A549 (cell line): Measurements from ENCODE around the gene KCTD5. TPM values are rescaled to one million over a fixed set of nuclear protein-coding genes. Genes with fewer than 3 reads are reported as not detected.
A peak's percentile ranks its signal among the peaks of the same experiment; 100 is the strongest.

Experiments
- ATAC-seq, 2 experiments: fragments of 200-7000 bp in 1 of 2; fragments of >200 bp in 1 of 2; cut with Nextera tagmentation in 1 of 2; cut with Tn5 transposase in 1 of 2; 3 replicates each; pipeline versions ENCODE4 v1.8.0 to v1.9.1; 2018 to 2020; ENCODE audit warnings: mild to moderate bottlenecking in 1 of 2, moderate library complexity in 1 of 2
- CTCF ChIA-PET: fragments of 300-600 bp; sonication (Branson Sonifier 250); formaldehyde crosslinking; extraction: SDS; loops from one replicate; lab custom pipeline; 2021; ENCODE audit warnings: antibody characterized with exemption, inconsistent platforms; lab: Yijun Ruan, JAX
- POLR2A ChIA-PET: fragments of 350-600 bp; formaldehyde crosslinking; extraction: SDS; loops from one replicate; lab custom pipeline; 2021; ENCODE audit warnings: antibody characterized with exemption, inconsistent platforms; lab: Yijun Ruan, JAX
- DNase-seq, 2 experiments: peaks; one replicate each; pipeline versions ENCODE4 v3.0.0 to v3.0.0-alpha.2; 2011 to 2016; ENCODE audit warnings: low read depth in 1 of 2, low spot score in 1 of 2
- FAIRE-seq: peaks from 2 replicates; lab custom pipeline; 2011; peaks lifted over from hg19 to GRCh38; lab: Jason Lieb, UNC
- H3K27ac ChIP-seq, 2 experiments: fragments of >200 bp; sonication (Bioruptor Twin); formaldehyde crosslinking; 3 replicates each; pipeline ENCODE4 v1.5.1; 2016 to 2017
- H3K4me1 ChIP-seq: fragments of >200 bp; sonication (Bioruptor Twin); formaldehyde crosslinking; 3 replicates; pipeline ENCODE4 v1.6.1; 2016
- H3K4me2 ChIP-seq: fragments of >200 bp; sonication (Bioruptor Twin); formaldehyde crosslinking; 3 replicates; pipeline ENCODE4 v1.6.1; 2016
- H3K4me3 ChIP-seq: fragments of >200 bp; sonication (Bioruptor Twin); formaldehyde crosslinking; 3 replicates; pipeline ENCODE4 v1.5.1; 2016
- H3K9me3 ChIP-seq: fragments of >200 bp; sonication (Bioruptor Twin); formaldehyde crosslinking; 3 replicates; pipeline ENCODE4 v1.6.1; 2016
- CBX2 ChIP-seq: fragments of 200-600 bp; sonication (generic); IDR thresholded peaks from 2 replicates; pipeline ENCODE4 v1.6.1; 2016; ENCODE audit warnings: low read depth, mild to moderate bottlenecking, borderline replicate concordance
- CBX8 ChIP-seq: fragments of 200-600 bp; sonication (generic); IDR thresholded peaks from 2 replicates; pipeline ENCODE4 v1.6.1; 2016
- CHD2 ChIP-seq: fragments of 150-350 bp; IDR thresholded peaks from 2 replicates; pipeline ENCODE4 v1.6.1; 2014; ENCODE audit warnings: low read length; ENCODE audit not compliant: partially characterized antibody
- CHD4 ChIP-seq: fragments of 200-600 bp; sonication (generic); IDR thresholded peaks from 2 replicates; pipeline ENCODE4 v1.6.1; 2016; ENCODE audit warnings: antibody characterized with exemption, mild to moderate bottlenecking, borderline replicate concordance
- EHMT2 ChIP-seq: fragments of 200-600 bp; sonication (generic); IDR thresholded peaks from 2 replicates; pipeline ENCODE4 v1.6.1; 2016; ENCODE audit warnings: antibody characterized with exemption, low read depth, mild to moderate bottlenecking, moderate library complexity
- EP300 ChIP-seq, 2 experiments: fragments of >200 bp; sonication (Bioruptor Twin); formaldehyde crosslinking; IDR thresholded peaks; 2 replicates in 1 of 2; 3 replicates in 1 of 2; pipeline ENCODE4 v1.6.1; 2016 to 2017
- ESRRA ChIP-seq: fragments of 150-350 bp; IDR thresholded peaks from 2 replicates; pipeline ENCODE4 v1.6.1; 2014; ENCODE audit warnings: mild to moderate bottlenecking, low read length, borderline replicate concordance
- FOSL2 ChIP-seq, 2 experiments: fragments of 450-650 bp in 1 of 2; fragments of >200 bp in 1 of 2; sonication (Bioruptor Twin) in 1 of 2; formaldehyde crosslinking; IDR thresholded peaks; 2 replicates each; pipeline versions ENCODE4 v1.5.0 to v1.6.1; 2016 to 2020; ENCODE audit warnings: mild to moderate bottlenecking in 1 of 2, moderate library complexity in 1 of 2
- GATA3 ChIP-seq: IDR thresholded peaks from 2 replicates; pipeline ENCODE4 v1.6.1; 2012; ENCODE audit warnings: borderline replicate concordance
- HDAC2 ChIP-seq: fragments of 200-600 bp; sonication (generic); IDR thresholded peaks from 2 replicates; pipeline ENCODE4 v1.6.1; 2016
- HEYL ChIP-seq: fragments of 250-450 bp; sonication (Bioruptor Pico); IDR thresholded peaks from 2 replicates; pipeline ENCODE4 v1.8.0; 2021; ENCODE audit warnings: mild to moderate bottlenecking, moderate library complexity
- HOXB5 ChIP-seq: fragments of 250-450 bp; sonication (Bioruptor Pico); IDR thresholded peaks from 2 replicates; pipeline ENCODE4 v1.5.0; 2020; ENCODE audit warnings: mild to moderate bottlenecking, moderate library complexity
- JUN ChIP-seq, 2 experiments: fragments of >200 bp; sonication (Bioruptor Twin); formaldehyde crosslinking; IDR thresholded peaks; 2 replicates in 1 of 2; 3 replicates in 1 of 2; pipeline ENCODE4 v1.6.1; 2016 to 2017
- JUNB ChIP-seq: fragments of >200 bp; sonication (Bioruptor Twin); formaldehyde crosslinking; IDR thresholded peaks from 2 replicates; pipeline ENCODE4 v1.6.1; 2016
- MAX ChIP-seq: IDR thresholded peaks from 2 replicates; pipeline ENCODE4 v1.6.1; 2012
- MAZ ChIP-seq: fragments of 150-350 bp; IDR thresholded peaks from 2 replicates; pipeline ENCODE4 v1.6.1; 2014; ENCODE audit warnings: antibody characterized with exemption, low read depth, low read length, borderline replicate concordance
- MYC ChIP-seq: IDR thresholded peaks from 2 replicates; pipeline ENCODE4 v1.6.1; 2012; ENCODE audit warnings: mild to moderate bottlenecking, inconsistent platforms, low read length, improper control_type of control experiment, borderline replicate concordance
- NFE2L2 ChIP-seq: fragments of 150-350 bp; conservative IDR thresholded peaks from 2 replicates; pipeline ENCODE4 v1.6.1; 2014; ENCODE audit warnings: low read length
- NR3C1 ChIP-seq: fragments of >200 bp; sonication (Bioruptor Twin); formaldehyde crosslinking; IDR thresholded peaks from 3 replicates; pipeline ENCODE4 v1.6.1; 2017
- PBX3 ChIP-seq: IDR thresholded peaks from 2 replicates; pipeline ENCODE4 v1.6.1; 2012
- PHF8 ChIP-seq: fragments of 200-600 bp; sonication (generic); IDR thresholded peaks from 2 replicates; pipeline ENCODE4 v1.6.1; 2016; ENCODE audit warnings: low read depth, mild to moderate bottlenecking, antibody characterized with exemption, moderate library complexity, borderline replicate concordance
- POLR2AphosphoS2 ChIP-seq: conservative IDR thresholded peaks from 2 replicates; pipeline ENCODE4 v1.6.1; 2012; ENCODE audit warnings: low read length, improper control_type of control experiment, inconsistent platforms
- RARB ChIP-seq: fragments of 250-450 bp; sonication (Bioruptor Pico); IDR thresholded peaks from 2 replicates; pipeline ENCODE4 v1.8.0; 2021; ENCODE audit warnings: mild to moderate bottlenecking, moderate library complexity
- RCOR1 ChIP-seq: fragments of 150-350 bp; IDR thresholded peaks from 2 replicates; pipeline ENCODE4 v1.6.1; 2014; ENCODE audit warnings: antibody characterized with exemption, low read length, low read depth
- RNF2 ChIP-seq: fragments of 200-600 bp; sonication (generic); IDR thresholded peaks from 2 replicates; pipeline ENCODE4 v1.6.1; 2016; ENCODE audit warnings: low read depth, mild to moderate bottlenecking, antibody characterized with exemption, moderate library complexity, borderline replicate concordance
- SREBF2 ChIP-seq: fragments of 450-650 bp; IDR thresholded peaks from 2 replicates; pipeline ENCODE4 v1.6.1; 2014; ENCODE audit warnings: mild to moderate bottlenecking, moderate library complexity
- TFCP2L1 ChIP-seq: fragments of 250-450 bp; sonication (Bioruptor Pico); IDR thresholded peaks from 2 replicates; pipeline ENCODE4 v1.5.0; 2021; ENCODE audit warnings: mild to moderate bottlenecking
- ZC3H11A ChIP-seq: fragments of 450-650 bp; IDR thresholded peaks from 2 replicates; pipeline ENCODE4 v1.6.1; 2014; ENCODE audit warnings: antibody characterized with exemption, mild to moderate bottlenecking
- WGBS: methylation state at CpG from one replicate; pipeline ENCODE4 v1.1.6; 2017; ENCODE audit errors: missing lambda C conversion rate; 5-methylcytosine and 5-hydroxymethylcytosine counted together
- polyA plus RNA-seq, 4 experiments: library from polyadenylated mRNA; depleted of rRNA in 3 of 4; stranded (reverse); fragments of >200 nt; fragmentation: RNase III in 1 of 4; extraction: RNeasy Plus Mini Kit Qiagen cat#74134 plus additional on column Dnase treatment in 1 of 4; gene quantifications; 2 replicates in 3 of 4; 3 replicates in 1 of 4; pipeline ENCODE4 v1.2.3, GENCODE V29; 2011 to 2017
- TF ChIP-seq, protein P1 (sequence below): fragments of 250-450 bp; sonication (Bioruptor Pico); IDR thresholded peaks from 2 replicates; pipeline ENCODE4 v1.5.0; 2020; ENCODE audit warnings: low read depth, mild to moderate bottlenecking, moderate library complexity
- TF ChIP-seq, protein P2 (sequence below): IDR thresholded peaks from 2 replicates; pipeline ENCODE4 v1.6.1; 2012; ENCODE audit warnings: low read depth, borderline replicate concordance

Gene KCTD5
- polyA plus RNA-seq, 2 of the 4 experiments (the other 2 are of a cell fraction), result 22.8 to 26.1 TPM

DNA sequence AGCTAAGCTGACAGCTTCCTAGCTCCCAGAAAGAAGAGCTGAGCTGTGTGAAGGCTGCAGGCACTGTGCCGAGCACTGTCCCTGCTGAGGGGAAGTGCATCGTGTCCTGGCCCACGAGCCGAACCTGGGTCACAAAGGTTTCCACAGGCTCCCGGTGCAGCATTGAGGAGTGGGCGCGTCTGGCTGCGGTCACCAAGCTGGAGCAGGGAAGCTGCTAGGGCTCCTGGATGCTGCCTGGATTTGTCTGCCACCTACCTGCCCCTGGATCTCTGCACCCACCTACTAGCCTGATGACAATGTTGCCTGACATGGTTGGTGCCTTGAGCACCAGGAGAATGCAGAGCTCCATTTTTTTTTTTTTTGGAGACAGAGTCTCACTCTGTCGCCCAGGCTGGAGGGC, 63.6 kb downstream of the KCTD5 start:
- Histone ChIP-seq H3K4me2 (no peak overlapping the region), H3K9me3 (no peaks in the 10 kb centered on the region; the same call in 2 of the 3 replicates), H3K27ac (no peak overlapping the region), H3K4me3 (no peak overlapping the region), H3K4me1 (peaks cover under 1% of the 10 kb centered on the region; the same call in 1 of the 3 replicates)
- ATAC-seq (peak in 1 of 2 experiments; percentile 8; a peak in 2 of 6 replicates), DNase-seq (no peak), FAIRE-seq (no peak)
- CTCF ChIA-PET, result interaction anchor here (0.7 to 1.0 kb wide), 2 partner anchors 26 to 174 kb away, joined by 3 to 4 read pairs; partner anchors contain the start of gene PRSS27
- WGBS, result 90% methylated on average over 9 of the region's 9 CpGs
- no peak for TF ChIP-seq MAX
- no peak for TF ChIP-seq NFE2L2
- TF ChIP-seq EHMT2, result no peak
- no peak for TF ChIP-seq GATA3
- TF ChIP-seq, protein P1, sequence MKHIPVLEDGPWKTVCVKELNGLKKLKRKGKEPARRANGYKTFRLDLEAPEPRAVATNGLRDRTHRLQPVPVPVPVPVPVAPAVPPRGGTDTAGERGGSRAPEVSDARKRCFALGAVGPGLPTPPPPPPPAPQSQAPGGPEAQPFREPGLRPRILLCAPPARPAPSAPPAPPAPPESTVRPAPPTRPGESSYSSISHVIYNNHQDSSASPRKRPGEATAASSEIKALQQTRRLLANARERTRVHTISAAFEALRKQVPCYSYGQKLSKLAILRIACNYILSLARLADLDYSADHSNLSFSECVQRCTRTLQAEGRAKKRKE (CRISPR knock-in tag), result no peak
- POLR2A ChIA-PET, result interaction anchor here (0.8 kb wide), 1 partner anchor 64 kb away, joined by 4 read pairs; the partner anchor contains the start of gene KCTD5

DNA sequence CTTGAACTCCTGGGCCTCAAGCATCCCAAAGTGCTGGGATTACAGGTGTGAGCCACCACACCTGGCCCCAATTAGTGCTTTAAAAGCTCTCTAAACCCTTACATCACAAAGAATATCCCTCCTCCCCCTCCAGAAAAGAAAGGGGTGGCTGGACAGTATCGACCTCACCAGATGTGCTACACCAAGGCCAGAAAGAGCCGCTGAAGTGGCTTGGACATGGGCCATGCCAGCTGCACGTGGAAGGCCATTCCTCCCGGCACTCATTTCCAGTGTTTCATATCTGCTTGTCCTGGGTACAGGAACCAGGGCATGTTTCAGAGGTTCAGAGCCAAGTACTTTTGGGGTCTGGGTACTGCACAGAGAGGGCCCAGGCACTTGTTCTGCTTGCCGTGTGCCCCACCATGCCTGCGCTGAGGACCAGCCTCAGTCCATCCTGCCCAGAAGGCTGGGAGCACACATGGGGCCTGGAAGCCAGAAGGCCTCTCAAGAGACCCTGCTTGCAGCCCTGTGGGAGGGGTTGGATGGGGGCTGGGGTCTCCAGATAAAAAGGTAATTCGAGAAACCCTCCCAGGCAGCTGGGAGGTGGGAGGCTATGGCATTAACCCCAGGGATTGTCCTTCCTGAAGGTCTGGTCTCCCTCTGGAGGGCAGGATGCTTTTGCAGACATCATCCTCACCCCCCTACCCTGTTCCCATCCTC, 66.6 kb downstream of the KCTD5 start:
- ATAC-seq (no peak), FAIRE-seq (no peak), DNase-seq (no peak)
- Histone ChIP-seq H3K4me2 (no peak overlapping the region), H3K27ac (no peak overlapping the region), H3K4me3 (no peak overlapping the region), H3K4me1 (peaks cover 10% of the 10 kb centered on the region; the same call in 2 of the 3 replicates), H3K9me3 (peaks cover 5% of the 10 kb centered on the region; the same call in 1 of the 3 replicates)
- CTCF ChIA-PET, result interaction anchor here (1.9 to 2.9 kb wide), 2 partner anchors 10 to 73 kb away, joined by 4 to 12 read pairs; no protein-coding TSS in a partner anchor
- WGBS, result 88% methylated on average over 7 of the region's 7 CpGs
- POLR2A ChIA-PET, result no interaction called here
- TF ChIP-seq TFCP2L1 (no peak), HEYL (CRISPR knock-in tag) (no peak), SREBF2 (no peak), MYC (no peak), CBX2 (no peak), ESRRA (no peak), RNF2 (no peak), RCOR1 (no peak), GATA3 (no peak)

DNA sequence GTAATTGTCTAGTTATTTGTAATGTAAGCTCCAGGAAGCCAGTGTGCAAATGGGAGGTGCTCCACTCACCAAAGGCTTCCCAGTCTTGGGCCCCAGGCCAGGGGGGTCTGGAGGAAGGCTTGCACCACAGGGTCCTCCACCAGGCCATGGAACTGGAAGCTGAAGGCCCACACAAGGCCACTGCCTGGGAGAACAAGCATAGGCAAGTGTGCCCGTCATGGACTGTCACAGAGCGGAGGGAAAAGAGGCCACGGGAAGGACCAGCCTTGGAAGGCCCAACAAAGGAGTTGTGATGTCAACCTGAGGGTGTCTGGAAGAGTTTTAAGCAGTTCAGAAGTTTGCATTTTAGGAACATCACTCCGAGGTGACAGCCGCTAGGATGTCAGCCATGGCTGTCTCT, 67.2 kb downstream of the KCTD5 start:
- no peak for FAIRE-seq
- DNase-seq, result no peak
- POLR2A ChIA-PET, result no interaction called here
- Histone ChIP-seq H3K4me1 (peaks cover 15% of the 10 kb centered on the region), H3K9me3 (peaks cover 5% of the 10 kb centered on the region; the same call in 1 of the 3 replicates), H3K4me3 (no peak overlapping the region), H3K27ac (no peak overlapping the region), H3K4me2 (no peak overlapping the region)
- 97% methylated on average over 5 of the region's 5 CpGs for WGBS
- CTCF ChIA-PET, result interaction anchor here (2.9 kb wide), 1 partner anchor 10 kb away, joined by 12 read pairs; no protein-coding TSS in a partner anchor
- no peak for ATAC-seq
- no peak for TF ChIP-seq PBX3
- no peak for TF ChIP-seq POLR2AphosphoS2
- TF ChIP-seq, protein P2, sequence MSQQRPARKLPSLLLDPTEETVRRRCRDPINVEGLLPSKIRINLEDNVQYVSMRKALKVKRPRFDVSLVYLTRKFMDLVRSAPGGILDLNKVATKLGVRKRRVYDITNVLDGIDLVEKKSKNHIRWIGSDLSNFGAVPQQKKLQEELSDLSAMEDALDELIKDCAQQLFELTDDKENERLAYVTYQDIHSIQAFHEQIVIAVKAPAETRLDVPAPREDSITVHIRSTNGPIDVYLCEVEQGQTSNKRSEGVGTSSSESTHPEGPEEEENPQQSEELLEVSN, result no peak
- no peak for TF ChIP-seq RARB (CRISPR knock-in tag)
- no peak for TF ChIP-seq EP300 (IDR thresholded peaks at IDR 0.05)
- TF ChIP-seq HDAC2, result no peak
- no peak for TF ChIP-seq HOXB5 (CRISPR knock-in tag)
- TF ChIP-seq NR3C1, result no peak
- no peak for TF ChIP-seq PHF8
- TF ChIP-seq FOSL2 (IDR thresholded peaks at IDR 0.05), result no peak
- no peak for TF ChIP-seq FOSL2 (CRISPR knock-in tag; IDR thresholded peaks at IDR 0.05)
- TF ChIP-seq MAZ, result no peak
- no peak for TF ChIP-seq CBX8
- TF ChIP-seq JUNB, result no peak
- TF ChIP-seq CHD4, result no peak
- TF ChIP-seq RNF2, result no peak
- TF ChIP-seq JUN (IDR thresholded peaks at IDR 0.05), result no peak
- TF ChIP-seq ZC3H11A, result no peak
- TF ChIP-seq CHD2, result no peak
